Mononuclear cell (primary cell): ENCODE measurements around the gene SGSM2. TPM values are rescaled to one million over a fixed set of nuclear protein-coding genes. Genes with fewer than 3 reads are reported as not detected.
A peak's percentile ranks its signal among the peaks of the same experiment; 100 is the strongest.
"Not testable (repeated sequence)": the region's sequence is repeated elsewhere in the genome, so short reads cannot be mapped to it uniquely, and the experiment has no call there.

ENCODE experiments used
- H3K27me3 ChIP-seq: 2 replicates; pipeline ENCODE4 v1.6.0; 2011; ENCODE audit warnings: low read length, control low read depth; ENCODE audit not compliant: insufficient read depth
- H3K4me1 ChIP-seq: 2 replicates; pipeline ENCODE4 v1.5.1; 2011; ENCODE audit warnings: mild to moderate bottlenecking, low read length, control low read depth; ENCODE audit not compliant: insufficient read depth
- H3K4me3 ChIP-seq: 2 replicates; pipeline ENCODE4 v1.5.1; 2011; ENCODE audit warnings: mild to moderate bottlenecking, low read length, moderate library complexity
- H3K9me3 ChIP-seq: 2 replicates; pipeline ENCODE4 v1.5.1; 2011; ENCODE audit warnings: low read depth, mild to moderate bottlenecking, control low read depth, low read length
- total RNA-seq: library from RNA; depleted of rRNA; stranded (reverse); fragments of >200 nt; gene quantifications from one replicate; pipeline ENCODE4 v1.2.3, GENCODE V29; 2012

The SGSM2 gene
- total RNA-seq: 52.9 TPM

- Histone ChIP-seq H3K27me3 (no peaks in the 10 kb centered on the region), H3K9me3 (no peaks in the 10 kb centered on the region), H3K4me3 (peak within 1 kb of the TSS; percentile 87), H3K4me1 (peaks cover 15% of the 10 kb centered on the region)
Measured at GRCh38 chr17:2336852-2337543, at the start of gene SGSM2. SGSM2 (plus strand) TSS chr17:2337501; CDS start chr17:2337689, 188 bp downstream.

GRCh38 chr17:2289878-2290478 is 47.3 kb upstream of the SGSM2 start:
- H3K4me3 ChIP-seq: no peak overlapping the region
- H3K4me1 ChIP-seq: no peaks in the 10 kb centered on the region
- H3K27me3 ChIP-seq: no peaks in the 10 kb centered on the region
- H3K9me3 ChIP-seq: no peaks in the 10 kb centered on the region

- Histone ChIP-seq H3K4me1 (no peaks in the 10 kb centered on the region), H3K27me3 (no peaks in the 10 kb centered on the region), H3K4me3 (no peak overlapping the region), H3K9me3 (no peaks in the 10 kb centered on the region)
Measured at GRCh38 chr17:2292100-2292499, 45.2 kb upstream of the SGSM2 start.

GRCh38 chr17:2295575-2295974 is 41.7 kb upstream of the SGSM2 start:
- H3K4me1 ChIP-seq: no peaks in the 10 kb centered on the region
- no peak overlapping the region for H3K4me3 ChIP-seq
- H3K27me3 ChIP-seq: no peaks in the 10 kb centered on the region
- no peaks in the 10 kb centered on the region for H3K9me3 ChIP-seq

- H3K9me3 ChIP-seq: no peaks in the 10 kb centered on the region
- H3K4me3 ChIP-seq: no peak overlapping the region
- H3K4me1 ChIP-seq: peaks cover 3% of the 10 kb centered on the region
- no peaks in the 10 kb centered on the region for H3K27me3 ChIP-seq
Measured at GRCh38 chr17:2297023-2297422, 40.3 kb upstream of the SGSM2 start.

- no peaks in the 10 kb centered on the region for H3K9me3 ChIP-seq
- no peaks in the 10 kb centered on the region for H3K27me3 ChIP-seq
- H3K4me3 ChIP-seq: no peak overlapping the region
- peaks cover 14% of the 10 kb centered on the region for H3K4me1 ChIP-seq
Measured at GRCh38 chr17:2299136-2299535, 38.2 kb upstream of the SGSM2 start.

GRCh38 chr17:2299756-2300155 is 37.5 kb upstream of the SGSM2 start:
- H3K4me3 ChIP-seq: no peak overlapping the region
- no peaks in the 10 kb centered on the region for H3K9me3 ChIP-seq
- H3K4me1 ChIP-seq: peaks cover 21% of the 10 kb centered on the region
- H3K27me3 ChIP-seq: no peaks in the 10 kb centered on the region

GRCh38 chr17:2302778-2303203 is 34.5 kb upstream of the SGSM2 start:
- Histone ChIP-seq H3K27me3 (no peaks in the 10 kb centered on the region), H3K4me3 (peak overlapping the region; percentile 89), H3K4me1 (peaks cover 21% of the 10 kb centered on the region), H3K9me3 (no peaks in the 10 kb centered on the region)

GRCh38 chr17:2303204-2304188 is 33.8 kb upstream of the SGSM2 start, which contains the start of the genes SMG6 and SRR:
SMG6 (minus strand) TSS chr17:2303785; CDS start chr17:2303720, 65 bp downstream.
SRR (plus strand) TSS chr17:2303950; CDS start chr17:2315561, 11,611 bp downstream.
- Histone ChIP-seq H3K4me1 (peaks cover 21% of the 10 kb centered on the region), H3K4me3 (peak within 1 kb of the TSS; percentile 89), H3K9me3 (no peaks in the 10 kb centered on the region), H3K27me3 (no peaks in the 10 kb centered on the region)

- no peaks in the 10 kb centered on the region for H3K27me3 ChIP-seq
- H3K4me3 ChIP-seq: no peak overlapping the region
- peaks cover 21% of the 10 kb centered on the region for H3K4me1 ChIP-seq
- no peaks in the 10 kb centered on the region for H3K9me3 ChIP-seq
Measured at GRCh38 chr17:2304931-2305330, 32.4 kb upstream of the SGSM2 start.

- H3K4me1 ChIP-seq: peaks cover 3% of the 10 kb centered on the region
- H3K27me3 ChIP-seq: no peaks in the 10 kb centered on the region
- H3K4me3 ChIP-seq: no peak overlapping the region
- no peaks in the 10 kb centered on the region for H3K9me3 ChIP-seq
Measured at GRCh38 chr17:2309338-2310154, 27.8 kb upstream of the SGSM2 start.

- Histone ChIP-seq H3K4me3 (no peak overlapping the region), H3K9me3 (no peaks in the 10 kb centered on the region), H3K27me3 (no peaks in the 10 kb centered on the region), H3K4me1 (no peaks in the 10 kb centered on the region)
Measured at GRCh38 chr17:2312736-2313135, 24.6 kb upstream of the SGSM2 start.

- H3K9me3 ChIP-seq, H3K4me3 ChIP-seq: not testable (repeated sequence)
Measured at GRCh38 chr17:2316916-2317205, 20.4 kb upstream of the SGSM2 start.

GRCh38 chr17:2317796-2318195 is 19.5 kb upstream of the SGSM2 start:
- Histone ChIP-seq H3K4me3 (no peak overlapping the region), H3K9me3 (no peaks in the 10 kb centered on the region), H3K27me3 (no peaks in the 10 kb centered on the region), H3K4me1 (no peaks in the 10 kb centered on the region)

More at GRCh38 chr17:2316916-2317205, 20.4 kb upstream of the SGSM2 start:
- not testable (repeated sequence) for H3K27me3 ChIP-seq, H3K4me1 ChIP-seq
